NK-92 (cell line): ENCODE data around the gene LRIT3.
"Not testable (repeated sequence)": the region's sequence is repeated elsewhere in the genome, so short reads cannot be mapped to it uniquely, and the experiment has no call there.

Experiments used
- DNase-seq: peaks from one replicate; lab custom pipeline; 2025; ENCODE audit not compliant: unreplicated experiment; lab: John Stamatoyannopoulos, UW

The LRIT3 gene

GRCh38 chr4:109846395-109847098, 1.4 kb upstream of the LRIT3 start:
- DNase-seq = no peak

- no peak for DNase-seq
Observed at GRCh38 chr4:109848501-109848900, 594 bp downstream of the LRIT3 start.

GRCh38 chr4:109850601-109851000, 2.7 kb downstream of the LRIT3 start:
- DNase-seq = no peak

GRCh38 chr4:109859426-109860300, 11.8 kb downstream of the LRIT3 start:
- DNase-seq = not testable (repeated sequence)

- DNase-seq = no peak
Observed at GRCh38 chr4:109861271-109861670, 13.4 kb downstream of the LRIT3 start.

- no peak for DNase-seq
Observed at GRCh38 chr4:109861916-109862511, 14.1 kb downstream of the LRIT3 start.

GRCh38 chr4:109864134-109864533, 16.2 kb downstream of the LRIT3 start:
- no peak for DNase-seq

- no peak for DNase-seq
Observed at GRCh38 chr4:109870061-109870460, 22.2 kb downstream of the LRIT3 start.

GRCh38 chr4:109872065-109872464, 24.2 kb downstream of the LRIT3 start:
- no peak for DNase-seq

- no peak for DNase-seq
Observed at GRCh38 chr4:109872950-109873656, 25.2 kb downstream of the LRIT3 start.

- DNase-seq = no peak
Observed at GRCh38 chr4:109873791-109874514, 26.0 kb downstream of the LRIT3 start.

GRCh38 chr4:109875106-109875505, 27.2 kb downstream of the LRIT3 start:
- DNase-seq = no peak

GRCh38 chr4:109875553-109875952, 27.6 kb downstream of the LRIT3 start:
- DNase-seq = not testable (repeated sequence)

- DNase-seq = no peak
Observed at GRCh38 chr4:109876634-109877265, 28.8 kb downstream of the LRIT3 start.

- DNase-seq = no peak
Observed at GRCh38 chr4:109877400-109877799, 29.5 kb downstream of the LRIT3 start.

- no peak for DNase-seq
Observed at GRCh38 chr4:109878355-109878754, 30.4 kb downstream of the LRIT3 start.

- no peak for DNase-seq
Observed at GRCh38 chr4:109879081-109879480, 31.2 kb downstream of the LRIT3 start.

- DNase-seq = no peak
Observed at GRCh38 chr4:109879636-109880314, 31.9 kb downstream of the LRIT3 start.

GRCh38 chr4:109886303-109886702, 38.4 kb downstream of the LRIT3 start:
- no peak for DNase-seq

GRCh38 chr4:109887071-109887470, 39.2 kb downstream of the LRIT3 start:
- no peak for DNase-seq
